GM21717 (cell line): ENCODE data around the gene KMT2C.

Experiments
- ATAC-seq: cut with Tn5 transposase; IDR thresholded peaks from one replicate; pipeline ENCODE4 v1.9.1; 2021; ENCODE audit warnings: mild to moderate bottlenecking, moderate library complexity; ENCODE audit not compliant: unreplicated experiment

Gene KMT2C

GRCh38 chr7:152152267-152152666 lies 283.5 kb downstream of the KMT2C start:
- no peak for ATAC-seq

GRCh38 chr7:152149363-152149762 lies 286.4 kb downstream of the KMT2C start:
- no peak for ATAC-seq

DNA sequence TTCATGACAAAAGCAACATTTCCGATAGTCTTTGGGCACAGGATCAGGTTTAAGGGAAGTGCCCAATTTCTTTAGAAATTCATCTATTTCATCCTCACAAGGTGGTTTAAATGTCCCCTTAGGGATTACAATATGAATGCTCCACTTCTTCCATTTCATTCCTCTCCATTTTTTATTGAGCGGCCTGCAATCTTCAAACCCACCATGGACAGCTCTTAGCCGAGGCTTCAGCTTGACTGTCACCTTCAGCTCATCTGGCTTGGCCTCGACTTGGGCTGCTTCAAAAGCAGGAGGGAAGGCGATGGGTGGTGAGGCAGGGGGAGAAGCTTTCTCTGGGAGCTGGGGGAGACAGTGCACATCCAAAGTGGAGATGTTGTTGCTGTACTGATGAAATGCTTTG lies 287.1 kb downstream of the KMT2C start:
- ATAC-seq: no peak

DNA sequence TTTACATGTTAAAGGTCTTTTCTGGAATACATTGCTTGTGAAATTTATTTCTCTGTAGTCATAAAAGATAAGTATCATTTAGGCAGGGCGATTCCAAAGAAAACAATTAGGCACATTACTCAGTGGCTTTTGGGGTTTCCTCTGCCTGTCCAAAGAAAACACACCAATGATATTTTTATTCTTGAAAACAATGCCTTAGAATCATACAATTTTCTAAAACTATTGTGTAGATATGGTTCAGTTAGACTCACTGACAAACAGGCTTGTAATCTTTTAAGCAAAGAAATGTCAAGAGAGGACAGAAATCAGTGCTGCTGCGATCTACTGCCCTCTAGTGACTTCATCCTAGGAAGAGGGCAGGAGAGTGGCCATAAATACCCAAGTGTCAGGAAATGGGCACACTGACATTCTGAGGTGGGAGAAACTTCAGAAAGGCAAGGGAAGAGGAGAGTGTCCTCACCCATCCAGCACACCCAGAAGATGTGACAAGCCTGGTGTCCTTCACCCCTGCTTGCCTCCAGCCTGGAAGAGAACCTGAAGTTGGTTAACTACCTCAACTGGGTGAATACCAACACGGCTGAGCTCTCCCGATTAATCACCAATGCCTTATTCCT lies 289.8 kb downstream of the KMT2C start:
- ATAC-seq: no peak

GRCh38 chr7:152144557-152145245 lies 291.1 kb downstream of the KMT2C start:
- no peak for ATAC-seq

GRCh38 chr7:152142976-152143595 lies 292.7 kb downstream of the KMT2C start:
- ATAC-seq: no peak

DNA sequence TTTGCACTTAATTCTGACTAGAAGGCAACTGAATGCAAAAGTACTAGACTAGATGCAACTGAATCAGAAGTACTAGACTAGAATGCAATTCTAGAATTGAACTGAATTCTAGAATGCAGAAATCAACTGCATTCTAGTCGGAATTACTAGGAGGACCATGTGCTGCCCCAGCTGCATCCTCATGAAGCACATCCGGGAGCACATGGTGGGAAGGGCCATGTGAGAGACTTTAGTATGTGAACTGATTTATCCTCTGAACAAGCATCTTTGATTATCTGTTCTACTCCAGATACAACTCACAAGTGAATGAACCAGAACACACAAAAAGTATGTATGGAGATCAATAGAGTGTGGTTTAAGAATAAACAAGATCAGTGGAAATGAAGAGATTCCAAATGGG lies 295.2 kb downstream of the KMT2C start:
- ATAC-seq: no peak

DNA sequence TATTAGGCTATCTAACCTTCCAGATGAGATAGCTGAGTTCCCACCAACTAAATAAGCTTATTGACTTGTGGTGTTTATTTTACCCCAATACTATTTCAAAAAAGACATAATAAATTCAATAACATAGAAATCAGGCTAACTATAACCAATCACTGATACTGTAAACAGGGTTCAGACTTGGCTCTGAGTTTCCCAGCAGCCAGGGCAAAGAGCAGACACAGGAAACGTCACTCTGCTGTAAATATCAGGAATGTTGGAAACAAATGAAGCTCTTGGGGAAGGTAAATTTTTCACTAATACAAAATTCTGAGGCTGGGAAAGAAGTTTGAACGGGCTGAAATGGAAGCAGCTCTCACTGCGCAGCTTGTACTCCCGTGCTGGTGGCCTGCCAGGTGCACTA lies 295.7 kb downstream of the KMT2C start:
- ATAC-seq: no peak

DNA sequence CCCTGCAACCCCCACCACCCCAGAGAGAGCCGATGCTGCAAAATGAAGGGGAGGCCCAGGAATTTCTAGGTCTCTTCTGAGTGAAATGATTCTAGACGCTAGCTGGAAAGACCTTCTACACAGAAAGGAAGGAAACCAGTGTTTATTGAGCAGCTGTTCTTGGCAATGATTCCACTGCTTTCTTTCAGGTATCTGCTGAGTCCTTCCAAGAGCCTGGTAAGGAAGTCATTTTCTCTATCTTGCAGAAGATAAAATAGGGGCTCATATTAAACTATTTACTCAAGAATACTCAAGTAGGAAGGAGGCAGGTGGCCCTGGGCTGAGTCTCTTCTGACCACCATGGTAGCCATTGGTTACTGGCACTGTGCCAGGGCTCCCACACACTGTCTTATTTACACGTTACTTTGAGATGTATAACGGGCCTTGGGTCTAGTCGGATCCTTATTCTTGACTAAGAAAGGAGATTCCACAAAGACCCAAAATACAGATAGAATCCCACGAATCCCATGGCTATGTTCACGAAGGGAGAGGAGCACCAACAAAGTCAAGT lies 298.3 kb downstream of the KMT2C start:
- no peak for ATAC-seq

GRCh38 chr7:152136686-152137085 lies 299.1 kb downstream of the KMT2C start:
- ATAC-seq: no peak

DNA sequence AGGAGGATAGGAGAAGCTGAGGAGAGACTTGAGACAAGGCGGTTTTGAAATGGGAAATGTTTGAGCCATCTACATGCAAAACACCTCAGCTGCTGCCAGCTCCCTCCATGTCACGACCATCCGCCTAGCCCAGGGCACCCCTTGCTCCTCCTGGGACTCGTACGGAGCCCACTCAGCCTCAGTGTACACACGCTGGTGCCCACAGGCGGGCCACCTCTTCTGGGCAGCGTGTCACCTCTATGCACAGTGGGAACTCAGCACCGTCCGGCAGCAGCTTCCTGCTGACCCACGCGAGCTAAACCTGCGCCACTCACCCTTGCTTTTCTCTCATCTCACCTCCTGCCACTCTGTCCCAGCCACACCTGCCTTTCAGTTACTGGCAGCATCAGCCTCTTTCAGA lies 302.0 kb downstream of the KMT2C start:
- ATAC-seq: no peak

GRCh38 chr7:152132812-152133211 lies 303.0 kb downstream of the KMT2C start:
- no peak for ATAC-seq

DNA sequence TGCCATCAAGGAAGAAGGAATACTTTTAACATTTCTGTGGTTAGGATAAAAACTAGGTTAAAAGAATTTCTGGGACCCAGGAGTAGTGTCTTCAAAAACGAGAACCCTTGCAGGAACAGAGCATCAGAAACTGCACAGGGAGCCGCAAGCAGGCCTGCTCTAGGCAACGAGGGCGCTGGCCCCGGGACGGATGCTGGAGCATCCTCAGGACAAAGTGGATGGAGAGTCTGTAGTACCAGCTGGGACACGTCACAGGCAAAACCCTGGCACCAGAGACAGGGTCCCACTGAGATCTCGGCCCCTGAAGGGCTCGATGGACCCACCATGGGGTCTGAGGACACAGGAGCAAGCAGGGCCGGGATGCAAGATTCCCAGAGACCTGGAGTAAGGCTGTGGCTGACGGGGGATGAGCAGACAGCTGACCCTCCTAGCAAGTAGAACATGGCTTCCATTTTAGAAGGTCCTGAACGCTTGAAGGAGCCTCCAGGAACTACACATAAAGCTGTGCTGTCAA lies 303.8 kb downstream of the KMT2C start:
- ATAC-seq: no peak

DNA sequence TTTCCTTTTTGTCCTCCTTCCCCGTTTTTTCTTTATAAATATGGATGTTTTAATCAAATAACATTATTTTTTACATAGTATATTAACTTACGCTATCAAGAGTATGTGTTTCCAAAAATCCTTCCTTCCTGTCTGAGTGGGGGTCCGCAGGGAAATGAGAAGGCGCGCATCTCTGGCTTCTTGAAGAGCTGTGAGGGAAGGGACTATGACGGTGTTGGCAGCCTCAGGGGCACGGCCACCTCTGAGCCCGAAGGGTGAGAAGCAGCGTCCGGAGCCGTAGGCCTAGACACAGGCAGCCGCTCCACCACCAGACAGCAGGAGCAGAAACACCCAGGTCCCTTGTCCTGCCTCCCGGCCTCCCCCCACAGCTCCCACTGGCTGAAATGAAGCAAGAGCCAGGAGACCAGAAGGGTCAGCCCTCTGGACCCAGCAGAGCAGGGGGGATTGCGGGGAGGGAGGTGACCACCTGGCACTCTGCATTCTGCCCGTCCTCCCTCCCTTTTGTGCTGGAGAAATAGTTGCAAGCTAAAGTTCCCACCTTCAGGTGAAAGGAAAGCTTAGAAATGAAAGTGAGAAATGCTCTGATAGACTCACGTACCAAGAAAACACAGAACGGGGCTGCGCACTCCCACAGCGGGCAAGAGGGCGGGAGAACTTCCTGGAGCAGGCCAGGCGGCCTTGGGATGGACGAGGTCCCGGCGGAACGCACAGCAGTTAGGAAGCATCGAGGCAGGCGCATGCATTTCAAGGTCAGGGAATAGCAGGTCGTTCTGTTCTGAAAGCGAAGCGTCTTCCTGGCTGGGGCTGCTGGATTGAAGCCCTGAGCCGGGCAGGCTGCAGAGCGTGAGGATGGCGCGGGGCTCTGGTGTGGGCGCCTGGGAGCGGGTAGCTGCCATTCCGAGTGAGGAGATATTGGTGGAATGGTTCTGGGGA lies 304.9 kb downstream of the KMT2C start:
- ATAC-seq: no peak

- no peak for ATAC-seq
Observed at GRCh38 chr7:152129682-152130081, 306.1 kb downstream of the KMT2C start.

GRCh38 chr7:152128741-152129461 lies 306.9 kb downstream of the KMT2C start:
- no peak for ATAC-seq

- ATAC-seq: no peak
Observed at GRCh38 chr7:152128252-152128651, 307.6 kb downstream of the KMT2C start.

- no peak for ATAC-seq
Observed at GRCh38 chr7:152127229-152127628, 308.6 kb downstream of the KMT2C start.

GRCh38 chr7:152126741-152127140 lies 309.1 kb downstream of the KMT2C start:
- ATAC-seq: no peak

DNA sequence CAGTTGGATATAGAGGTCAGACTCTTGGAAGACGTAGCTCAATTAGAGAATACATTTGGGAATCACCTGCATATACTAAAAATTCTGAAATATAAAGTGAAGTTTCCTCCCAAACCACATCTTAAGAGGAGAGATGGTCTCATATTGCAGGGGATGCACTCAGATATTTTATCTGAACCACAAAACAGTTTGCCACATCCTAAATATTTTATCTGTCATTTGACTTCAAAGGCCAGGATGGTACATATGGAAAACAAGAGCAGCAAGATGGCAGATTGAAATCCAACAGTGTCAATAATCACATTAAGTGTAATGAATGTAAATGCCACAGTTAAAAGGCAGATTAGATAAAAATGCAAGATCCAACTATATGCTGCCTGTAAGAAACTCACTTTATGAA lies 313.3 kb downstream of the KMT2C start:
- no peak for ATAC-seq
